ENCODE data around the gene TMEM11.

- TF ChIP-seq, protein P1, sequence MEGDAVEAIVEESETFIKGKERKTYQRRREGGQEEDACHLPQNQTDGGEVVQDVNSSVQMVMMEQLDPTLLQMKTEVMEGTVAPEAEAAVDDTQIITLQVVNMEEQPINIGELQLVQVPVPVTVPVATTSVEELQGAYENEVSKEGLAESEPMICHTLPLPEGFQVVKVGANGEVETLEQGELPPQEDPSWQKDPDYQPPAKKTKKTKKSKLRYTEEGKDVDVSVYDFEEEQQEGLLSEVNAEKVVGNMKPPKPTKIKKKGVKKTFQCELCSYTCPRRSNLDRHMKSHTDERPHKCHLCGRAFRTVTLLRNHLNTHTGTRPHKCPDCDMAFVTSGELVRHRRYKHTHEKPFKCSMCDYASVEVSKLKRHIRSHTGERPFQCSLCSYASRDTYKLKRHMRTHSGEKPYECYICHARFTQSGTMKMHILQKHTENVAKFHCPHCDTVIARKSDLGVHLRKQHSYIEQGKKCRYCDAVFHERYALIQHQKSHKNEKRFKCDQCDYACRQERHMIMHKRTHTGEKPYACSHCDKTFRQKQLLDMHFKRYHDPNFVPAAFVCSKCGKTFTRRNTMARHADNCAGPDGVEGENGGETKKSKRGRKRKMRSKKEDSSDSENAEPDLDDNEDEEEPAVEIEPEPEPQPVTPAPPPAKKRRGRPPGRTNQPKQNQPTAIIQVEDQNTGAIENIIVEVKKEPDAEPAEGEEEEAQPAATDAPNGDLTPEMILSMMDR (conservative IDR thresholded peaks at IDR 0.05 in 1 of 2, IDR thresholded peaks at IDR 0.05 in 1 of 2; ENCODE audit: extremely low read depth in 1 of 2, insufficient read depth in 1 of 2, low read depth in 1 of 2, low read length in 2 of 2): no peak
- TF ChIP-seq EZH2 (IDR thresholded peaks at IDR 0.05; ENCODE audit: borderline replicate concordance, low read length): no peak
Observed at GRCh38 chr17:21235921-21236320, 22.0 kb upstream of the TMEM11 start.
